Naive B cell (primary cell): Measurements from ENCODE around the gene IQCF6. TPM values are rescaled to one million over a fixed set of nuclear protein-coding genes. Genes with fewer than 3 reads are reported as not detected.
"Not testable (repeated sequence)": the region's sequence is repeated elsewhere in the genome, so short reads cannot be mapped to it uniquely, and the experiment has no call there.

ENCODE experiments used
- ATAC-seq, 2 donors: fragments of 150-1000 bp; cut with Tn5 transposase; 2 replicates each; pipeline ENCODE4 v1.10.0; 2021; ENCODE audit warnings: low read depth in 2 of 2, mild to moderate bottlenecking in 2 of 2, moderate library complexity in 2 of 2
- DNase-seq: peaks from one replicate; pipeline ENCODE4 v3.0.0; 2022
- H3K27ac Mint-ChIP-seq, 6 donors: one replicate each; pipeline ENCODE4 v1.8.0; 2020 to 2022; ENCODE audit warnings: mild to moderate bottlenecking in 6 of 6, mixed read lengths in 6 of 6, moderate library complexity in 5 of 6, inconsistent platforms in 2 of 6
- H3K27me3 Mint-ChIP-seq, 3 donors: one replicate each; pipeline ENCODE4 v1.8.0; 2021 to 2022; ENCODE audit warnings: mixed read lengths in 3 of 3, mild to moderate bottlenecking in 1 of 3
- H3K36me3 Mint-ChIP-seq, 2 donors: one replicate each; pipeline ENCODE4 v1.8.0; 2020 to 2022; ENCODE audit warnings: mixed read lengths in 2 of 2, inconsistent platforms in 1 of 2, mild to moderate bottlenecking in 1 of 2
- H3K4me1 Mint-ChIP-seq, 3 donors: one replicate each; pipeline ENCODE4 v1.8.0; 2020 to 2022; ENCODE audit warnings: mixed read lengths in 3 of 3, inconsistent platforms in 1 of 3, mild to moderate bottlenecking in 1 of 3, moderate library complexity in 1 of 3
- H3K4me3 Mint-ChIP-seq, 8 donors: one replicate each; pipeline ENCODE4 v1.8.0; 2020 to 2022; ENCODE audit warnings: mild to moderate bottlenecking in 8 of 8, mixed read lengths in 8 of 8, moderate library complexity in 8 of 8, inconsistent platforms in 2 of 8
- H3K9me3 Mint-ChIP-seq, 7 donors: one replicate each; pipeline ENCODE4 v1.8.0; 2020 to 2022; ENCODE audit warnings: mixed read lengths in 7 of 7, mild to moderate bottlenecking in 5 of 7, inconsistent platforms in 2 of 7, moderate library complexity in 1 of 7
- polyA plus RNA-seq, 6 donors: library from polyadenylated mRNA; unstranded; fragments of 300-500 nt; fragmentation: Illumina TruSeq; gene quantifications; one replicate each; pipeline ENCODE4 v1.2.3, GENCODE V29; 2021; ENCODE audit warnings: low read depth in 6 of 6

IQCF6 gene
- polyA plus RNA-seq, 6 donors from 2014 or later: not detected

- no peak for DNase-seq
- peaks cover 0 to 7% (median under 1%) of the 10 kb centered on the region in 7 donors for H3K9me3 Mint-ChIP-seq
- no peak for ATAC-seq
- H3K27me3 Mint-ChIP-seq: peaks cover 7 to 27% (median 14%) of the 10 kb centered on the region in 3 donors
- no peak overlapping the region for H3K4me3 Mint-ChIP-seq
- peaks cover 0 to 11% (median 5%) of the 10 kb centered on the region in 3 donors for H3K4me1 Mint-ChIP-seq
- no peak overlapping the region for H3K27ac Mint-ChIP-seq
- peaks cover 0 to 5% of the 10 kb centered on the region in 2 donors for H3K36me3 Mint-ChIP-seq
These were observed 28.2 kb downstream of the IQCF6 start for GRCh38 chr3:51750878-51751277.

- peaks cover 0 to 7% (median 6%) of the 10 kb centered on the region in 3 donors for H3K27me3 Mint-ChIP-seq
- ATAC-seq: no peak
- no peak overlapping the region for H3K27ac Mint-ChIP-seq
- H3K4me3 Mint-ChIP-seq: no peak overlapping the region
- peaks cover 0 to 6% (median 0%) of the 10 kb centered on the region in 3 donors for H3K4me1 Mint-ChIP-seq
- peaks cover 0 to 2% (median 0%) of the 10 kb centered on the region in 7 donors for H3K9me3 Mint-ChIP-seq
- no peaks in the 10 kb centered on the region for H3K36me3 Mint-ChIP-seq
- DNase-seq: no peak
These were observed 30.7 kb downstream of the IQCF6 start for GRCh38 chr3:51748327-51748726.

- H3K27me3 Mint-ChIP-seq: peaks cover 0 to 7% (median 6%) of the 10 kb centered on the region in 3 donors
- H3K36me3 Mint-ChIP-seq: no peaks in the 10 kb centered on the region
- H3K9me3 Mint-ChIP-seq: peaks cover 0 to 6% (median 4%) of the 10 kb centered on the region in 7 donors
- no peak overlapping the region for H3K4me3 Mint-ChIP-seq
- H3K27ac Mint-ChIP-seq: no peak overlapping the region
- DNase-seq: no peak
- ATAC-seq: no peak
- H3K4me1 Mint-ChIP-seq: peaks cover 0 to 6% (median 4%) of the 10 kb centered on the region in 3 donors
These were observed 31.2 kb downstream of the IQCF6 start for GRCh38 chr3:51747840-51748239.

- not testable (repeated sequence) for H3K36me3 Mint-ChIP-seq, H3K9me3 Mint-ChIP-seq, H3K27ac Mint-ChIP-seq, ATAC-seq, H3K4me3 Mint-ChIP-seq, DNase-seq, H3K4me1 Mint-ChIP-seq
- peaks cover 7 to 22% (median 20%) of the 10 kb centered on the region in 3 donors for H3K27me3 Mint-ChIP-seq
These were observed 36.1 kb downstream of the IQCF6 start for GRCh38 chr3:51742978-51743377.

GRCh38 chr3:51742320-51742719 is 36.7 kb downstream of the IQCF6 start:
- peaks cover 14 to 29% (median 27%) of the 10 kb centered on the region in 3 donors for H3K27me3 Mint-ChIP-seq
- not testable (repeated sequence) for DNase-seq, ATAC-seq, H3K27ac Mint-ChIP-seq, H3K9me3 Mint-ChIP-seq, H3K4me3 Mint-ChIP-seq, H3K4me1 Mint-ChIP-seq, H3K36me3 Mint-ChIP-seq

GRCh38 chr3:51739110-51739509 is 39.9 kb downstream of the IQCF6 start:
- Mint-ChIP-seq H3K27me3 (peaks cover 18 to 44% (median 31%) of the 10 kb centered on the region in 3 donors), H3K4me1 (peaks cover 0 to 4% (median 0%) of the 10 kb centered on the region in 3 donors), H3K9me3 (peaks cover 0 to 13% (median 3%) of the 10 kb centered on the region in 7 donors), H3K36me3 (peaks cover 0 to 3% of the 10 kb centered on the region in 2 donors), H3K4me3 (no peak overlapping the region), H3K27ac (no peak overlapping the region)
- DNase-seq (no peak), ATAC-seq (no peak)

- no peak overlapping the region for H3K4me3 Mint-ChIP-seq
- H3K9me3 Mint-ChIP-seq: peaks cover 0 to 10% (median 1%) of the 10 kb centered on the region in 7 donors
- no peaks in the 10 kb centered on the region for H3K4me1 Mint-ChIP-seq
- H3K36me3 Mint-ChIP-seq: peaks cover 0 to 8% of the 10 kb centered on the region in 2 donors
- DNase-seq (no peak), ATAC-seq (no peak)
- peaks cover 22 to 47% (median 46%) of the 10 kb centered on the region in 3 donors for H3K27me3 Mint-ChIP-seq
- H3K27ac Mint-ChIP-seq: peak overlapping the region in 1 of 6 donors; percentile 38
These were observed 43.1 kb downstream of the IQCF6 start for GRCh38 chr3:51735950-51736349.

GRCh38 chr3:51735039-51735438 is 44.0 kb downstream of the IQCF6 start:
- DNase-seq (no peak), ATAC-seq (no peak)
- peaks cover 22 to 46% (median 41%) of the 10 kb centered on the region in 3 donors for H3K27me3 Mint-ChIP-seq
- H3K27ac Mint-ChIP-seq: no peak overlapping the region
- H3K36me3 Mint-ChIP-seq: peaks cover 0 to 8% of the 10 kb centered on the region in 2 donors
- peaks cover 0 to 10% (median 1%) of the 10 kb centered on the region in 7 donors for H3K9me3 Mint-ChIP-seq
- H3K4me1 Mint-ChIP-seq: no peaks in the 10 kb centered on the region
- H3K4me3 Mint-ChIP-seq: no peak overlapping the region

GRCh38 chr3:51734572-51734907 is 44.5 kb downstream of the IQCF6 start:
- Mint-ChIP-seq H3K4me1 (no peaks in the 10 kb centered on the region), H3K36me3 (peaks cover 0 to 8% of the 10 kb centered on the region in 2 donors), H3K9me3 (peaks cover 0 to 10% (median 1%) of the 10 kb centered on the region in 7 donors), H3K27me3 (peaks cover 22 to 46% (median 38%) of the 10 kb centered on the region in 3 donors), H3K27ac (peak overlapping the region in 1 of 6 donors; percentile 72), H3K4me3 (no peak overlapping the region)
- no peak for ATAC-seq
- no peak for DNase-seq

- peaks cover 18 to 45% (median 37%) of the 10 kb centered on the region in 3 donors for H3K27me3 Mint-ChIP-seq
- DNase-seq: no peak
- H3K36me3 Mint-ChIP-seq: peaks cover 0 to 8% of the 10 kb centered on the region in 2 donors
- H3K9me3 Mint-ChIP-seq: peaks cover 0 to 10% (median 1%) of the 10 kb centered on the region in 7 donors
- H3K27ac Mint-ChIP-seq: no peak overlapping the region
- ATAC-seq: no peak
- H3K4me3 Mint-ChIP-seq: no peak overlapping the region
- H3K4me1 Mint-ChIP-seq: no peaks in the 10 kb centered on the region
These were observed 45.0 kb downstream of the IQCF6 start for GRCh38 chr3:51733859-51734571.

- peaks cover 0 to 4% (median 1%) of the 10 kb centered on the region in 7 donors for H3K9me3 Mint-ChIP-seq
- no peaks in the 10 kb centered on the region for H3K4me1 Mint-ChIP-seq
- no peak overlapping the region for H3K4me3 Mint-ChIP-seq
- ATAC-seq (no peak), DNase-seq (no peak)
- peaks cover 0 to 5% of the 10 kb centered on the region in 2 donors for H3K36me3 Mint-ChIP-seq
- peaks cover 4 to 17% (median 15%) of the 10 kb centered on the region in 3 donors for H3K27me3 Mint-ChIP-seq
- H3K27ac Mint-ChIP-seq: peak overlapping the region in 1 of 6 donors; percentile 15
These were observed 49.9 kb downstream of the IQCF6 start for GRCh38 chr3:51729042-51729633.
